GM19328 (cell line): ENCODE measurements around the gene ARMC2.
"Not testable (repeated sequence)": the region's sequence is repeated elsewhere in the genome, so short reads cannot be mapped to it uniquely, and the experiment has no call there.

Source experiments
- ATAC-seq: cut with Tn5 transposase; IDR thresholded peaks from one replicate; pipeline ENCODE4 v1.9.1; 2021; ENCODE audit warnings: mild to moderate bottlenecking, moderate library complexity; ENCODE audit not compliant: unreplicated experiment

The ARMC2 gene

DNA sequence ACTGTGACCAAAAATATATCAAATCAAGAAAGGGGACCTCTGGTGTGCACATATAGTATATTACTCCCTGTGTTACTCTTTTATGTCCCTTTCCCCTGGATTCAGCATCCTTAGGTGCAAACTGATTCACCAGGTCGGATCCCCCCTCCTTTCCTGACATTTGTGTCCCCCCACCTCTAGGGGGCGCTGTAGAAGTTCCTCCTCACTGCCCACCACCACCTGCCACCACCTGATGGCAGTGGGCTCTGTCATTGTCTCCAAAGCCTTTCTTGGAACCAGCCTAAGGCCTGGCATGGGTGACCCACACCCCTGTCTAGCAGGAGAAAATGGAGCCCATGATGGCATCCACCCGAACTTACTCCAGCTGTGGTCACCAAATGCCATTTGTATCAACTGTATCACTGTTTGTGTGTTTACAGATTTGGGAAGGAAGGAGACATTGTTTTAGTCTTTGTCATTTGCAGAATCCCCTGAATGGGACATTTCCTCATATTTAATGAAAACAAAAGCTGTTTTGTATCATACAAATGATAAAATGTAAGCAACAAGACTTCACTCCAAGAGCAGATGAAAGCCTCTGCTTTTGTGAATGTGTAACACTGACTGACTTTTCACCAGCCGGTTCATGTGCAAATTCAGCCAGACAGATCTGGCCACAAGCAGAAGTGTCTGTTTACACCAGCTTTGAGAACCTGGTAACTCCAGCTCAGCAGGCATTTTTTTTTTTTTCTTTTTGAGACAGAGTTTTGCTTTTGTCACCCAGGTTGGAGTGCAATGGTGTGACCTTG, 66.2 kb downstream of the ARMC2 start:
- no peak for ATAC-seq

- ATAC-seq = no peak
Observed at GRCh38 chr6:108915258-108915657, 67.0 kb downstream of the ARMC2 start.

DNA sequence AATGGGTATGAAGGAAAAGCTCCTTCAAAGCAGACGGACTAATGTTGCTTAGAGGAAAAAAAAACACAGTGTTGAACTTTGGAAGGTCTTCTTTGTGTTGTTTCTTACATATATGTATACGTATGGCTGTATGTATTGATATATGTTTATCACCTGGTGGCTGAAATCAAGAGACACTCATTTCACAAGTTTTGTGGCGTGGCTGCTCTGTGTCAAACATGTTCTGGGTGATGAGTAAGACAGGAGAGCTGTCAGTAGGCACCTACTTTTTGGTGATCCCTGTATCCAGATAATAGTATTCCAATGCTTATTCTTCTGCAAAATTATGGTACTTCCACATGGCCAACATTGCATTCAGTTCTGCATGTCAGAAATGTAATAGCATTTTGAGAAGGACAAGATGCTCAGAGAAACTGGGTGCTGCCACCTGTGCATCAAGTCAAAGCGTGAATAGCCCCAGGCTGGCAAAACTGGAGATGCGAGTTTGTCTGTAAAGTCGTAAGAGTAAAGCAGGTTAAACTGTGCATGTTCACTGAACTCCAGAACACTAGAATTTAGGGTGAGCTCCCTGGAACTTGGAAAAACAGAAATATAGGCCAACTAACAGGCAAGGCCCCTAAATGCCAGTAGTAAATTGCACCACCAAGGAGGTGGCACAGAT, 67.9 kb downstream of the ARMC2 start:
- ATAC-seq = no peak

- no peak for ATAC-seq
Observed at GRCh38 chr6:108920751-108921150, 72.5 kb downstream of the ARMC2 start.

DNA sequence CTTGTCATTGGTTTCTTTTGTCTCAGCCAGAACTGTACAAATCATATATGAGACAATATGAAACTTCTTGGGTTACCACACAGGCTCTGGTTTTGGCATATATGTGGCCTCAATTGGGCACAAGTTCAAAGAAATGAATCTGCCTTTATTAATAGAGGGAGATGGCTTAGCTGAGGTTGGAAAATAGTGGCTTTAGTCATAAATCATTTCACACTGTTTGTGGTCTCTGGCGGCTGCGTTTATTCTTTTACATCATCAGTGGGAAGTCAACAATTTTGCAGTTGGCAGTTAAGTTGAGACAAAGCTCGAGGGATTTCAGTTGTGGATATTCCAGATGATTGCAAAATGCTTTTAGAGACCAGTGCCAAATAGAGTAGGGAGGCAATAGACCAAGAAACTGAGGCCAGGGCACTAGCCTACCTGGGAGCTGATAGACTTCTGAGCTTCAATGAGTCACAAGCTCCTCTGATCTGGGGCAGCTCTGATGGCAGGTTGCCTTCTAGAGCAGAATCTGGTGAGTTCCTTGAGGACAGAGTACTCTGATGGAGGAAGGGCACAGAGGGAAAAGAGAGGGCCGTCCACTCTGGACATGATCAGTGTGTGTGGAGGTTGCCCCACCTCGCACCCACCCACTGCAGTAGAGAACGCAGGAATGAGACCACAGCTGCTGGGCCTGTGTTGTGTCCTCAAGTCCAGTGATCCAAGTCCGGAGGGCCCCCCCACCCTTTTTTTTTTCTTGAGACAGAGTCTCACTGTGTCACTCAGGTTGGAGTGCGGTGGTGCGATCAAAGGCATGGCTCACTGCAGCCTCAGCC, 73.5 kb downstream of the ARMC2 start:
- no peak for ATAC-seq

DNA sequence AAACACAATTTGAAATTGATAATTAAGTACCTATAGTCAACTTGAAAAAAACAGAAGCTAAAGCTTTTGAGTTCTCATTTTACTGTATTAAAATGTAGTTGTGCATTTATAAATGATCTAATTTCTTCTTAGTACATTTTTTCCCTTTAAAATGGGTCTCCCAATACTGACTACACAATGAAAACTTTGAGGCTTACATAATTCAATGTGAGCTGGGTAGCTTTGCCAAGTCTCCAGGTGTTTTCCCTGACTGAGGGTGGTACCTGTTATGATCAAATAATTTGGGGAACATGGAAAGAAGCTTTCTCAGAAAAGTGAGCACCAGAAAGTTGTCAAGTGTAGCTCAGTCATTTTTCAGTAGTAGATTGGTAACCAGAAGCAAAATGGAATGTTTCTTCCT, 74.3 kb downstream of the ARMC2 start:
- no peak for ATAC-seq

GRCh38 chr6:108927927-108928326, 79.7 kb downstream of the ARMC2 start:
- ATAC-seq = no peak

DNA sequence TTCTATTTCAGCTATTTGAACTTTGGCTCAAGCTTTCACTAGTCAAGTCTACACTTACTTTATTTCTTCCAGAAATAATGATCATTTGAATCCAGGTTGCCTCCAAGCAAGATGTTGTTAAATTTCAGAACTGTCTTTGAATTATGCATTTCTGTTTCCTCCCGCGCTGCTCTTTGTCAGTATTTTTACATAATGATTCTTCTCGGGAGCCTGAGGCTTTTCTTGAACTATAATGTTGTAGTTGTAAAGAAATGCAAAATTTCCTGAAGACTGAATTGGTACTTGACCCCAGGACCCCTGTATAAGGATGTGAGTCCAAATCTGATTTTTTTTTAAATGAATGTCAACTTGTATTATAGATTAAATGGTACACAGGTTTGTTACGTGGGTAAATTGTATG, 80.4 kb downstream of the ARMC2 start:
- ATAC-seq = no peak

DNA sequence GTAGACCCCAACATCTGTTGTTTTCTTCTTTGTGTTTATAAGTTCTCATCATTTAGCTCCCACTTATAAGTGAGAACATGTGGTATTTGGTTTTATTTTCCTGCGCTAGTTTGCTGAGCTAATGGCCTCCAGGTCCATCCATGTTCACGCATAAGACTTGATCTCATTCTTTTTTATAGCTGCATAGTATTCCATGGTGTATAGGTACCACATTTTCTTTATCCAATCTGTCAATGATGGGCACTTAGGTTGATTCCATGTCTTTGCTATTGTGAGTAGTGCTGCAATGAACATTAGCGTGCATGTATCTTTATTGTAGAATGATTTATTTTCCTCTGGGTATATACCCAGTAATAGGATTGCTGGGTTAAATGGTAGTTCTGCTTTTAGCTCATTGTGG, 82.9 kb downstream of the ARMC2 start:
- ATAC-seq = not testable (repeated sequence)

- no peak for ATAC-seq
Observed at GRCh38 chr6:108937170-108937569, 88.9 kb downstream of the ARMC2 start.

- ATAC-seq = no peak
Observed at GRCh38 chr6:108940741-108941140, 92.5 kb downstream of the ARMC2 start.

DNA sequence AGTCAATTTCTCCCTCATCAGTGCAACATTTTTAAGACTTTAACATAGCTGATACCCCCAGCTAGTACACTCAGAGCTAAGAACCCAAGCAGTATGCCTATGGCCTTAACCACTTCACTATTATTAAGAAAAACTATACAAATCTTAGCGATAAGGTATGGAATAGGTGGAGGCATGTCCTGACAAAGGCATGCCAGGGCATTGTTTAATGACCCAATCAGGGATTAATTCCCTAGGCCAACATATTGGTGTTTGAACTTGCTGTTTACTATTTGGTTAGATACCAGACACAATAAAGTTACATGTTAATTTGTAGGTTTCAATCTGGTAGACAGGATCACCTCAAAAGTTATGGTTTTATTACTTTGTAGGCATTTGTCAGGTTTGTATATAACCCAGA, 93.1 kb downstream of the ARMC2 start:
- ATAC-seq = no peak

DNA sequence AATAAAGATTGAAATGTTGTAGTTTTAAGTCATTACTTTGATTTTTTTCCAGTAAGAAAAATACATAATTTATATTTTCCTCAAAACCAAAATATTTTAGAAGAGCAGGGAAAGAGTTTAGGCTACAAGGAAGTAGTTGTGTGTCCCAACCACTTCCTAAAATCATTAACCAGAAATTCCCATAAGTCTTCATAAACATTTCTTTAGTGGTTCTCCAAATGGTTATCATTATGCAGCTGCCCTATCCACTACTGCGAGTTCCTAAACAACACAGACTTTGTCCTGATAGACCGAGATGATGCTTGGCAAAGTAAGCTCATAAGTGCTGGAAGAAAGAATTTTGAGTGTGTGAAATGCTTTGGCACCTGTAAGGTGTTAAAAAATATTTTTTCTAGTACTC, 93.6 kb downstream of the ARMC2 start:
- no peak for ATAC-seq

- ATAC-seq = no peak
Observed at GRCh38 chr6:108942556-108943492, 94.6 kb downstream of the ARMC2 start.

DNA sequence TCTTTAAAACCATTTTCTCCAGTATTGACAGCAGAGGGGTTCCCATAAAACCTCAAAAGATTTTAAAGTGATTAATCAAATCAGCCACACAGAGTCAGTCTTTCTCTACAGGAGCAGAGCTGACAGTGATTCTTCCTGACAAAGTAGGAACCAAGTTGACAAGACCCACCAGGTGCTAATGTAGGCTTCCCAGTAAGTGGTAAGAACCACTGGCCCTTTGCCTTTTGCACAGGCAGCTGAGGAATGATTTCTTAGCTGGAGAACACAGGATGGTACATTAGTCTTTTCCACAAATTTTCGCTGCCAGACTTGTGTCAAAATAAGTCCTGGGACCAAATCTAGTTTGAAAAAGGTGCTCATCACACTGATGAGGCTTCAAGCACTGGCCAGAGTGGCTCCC, 95.8 kb downstream of the ARMC2 start:
- ATAC-seq = no peak

DNA sequence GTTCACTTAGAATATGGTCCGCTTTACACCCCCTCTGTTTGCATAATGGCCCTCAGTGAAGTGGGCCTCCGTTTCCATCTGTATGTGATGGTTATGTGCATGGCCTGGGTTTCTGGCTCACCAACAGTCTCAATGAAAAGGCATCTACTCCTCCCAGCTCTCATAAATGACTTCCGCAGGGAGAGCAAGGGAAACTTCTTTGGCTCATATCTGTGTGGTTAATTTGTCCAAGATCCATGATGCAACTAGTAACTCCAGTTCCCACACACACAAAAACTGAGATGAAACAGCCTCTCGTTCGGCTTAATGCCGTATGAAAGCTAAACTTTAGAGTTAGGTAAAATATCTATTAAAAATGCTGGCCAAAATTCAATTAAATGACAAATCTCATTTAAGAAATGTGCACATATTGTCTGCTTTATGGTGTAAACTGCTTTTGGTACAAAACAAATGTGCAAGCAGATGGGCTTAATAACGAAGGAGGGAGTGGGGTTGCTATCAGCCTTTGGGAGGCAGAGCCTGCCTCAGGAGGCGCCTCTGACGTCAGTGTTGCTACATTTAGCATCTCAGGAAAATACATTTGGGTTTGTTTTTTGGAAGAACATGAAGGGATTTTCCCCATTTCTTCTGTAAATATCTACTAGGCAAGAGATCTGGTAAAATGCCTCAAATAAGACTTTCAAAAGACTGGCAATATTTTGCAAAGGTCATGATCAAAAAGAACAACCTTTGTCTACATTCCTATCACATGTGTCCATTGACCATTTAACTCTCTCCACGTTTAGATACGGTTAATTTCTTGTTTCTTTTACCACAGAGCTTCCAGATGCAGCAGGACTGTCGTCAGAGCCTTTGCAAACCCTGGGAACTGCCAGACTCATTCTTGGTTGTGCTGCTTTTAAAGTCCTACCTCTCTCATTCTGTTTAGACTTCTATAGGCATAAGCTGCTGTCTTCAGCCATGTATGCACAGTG, 96.8 kb downstream of the ARMC2 start:
- no peak for ATAC-seq

- no peak for ATAC-seq
Observed at GRCh38 chr6:108945681-108946159, 97.5 kb downstream of the ARMC2 start.

DNA sequence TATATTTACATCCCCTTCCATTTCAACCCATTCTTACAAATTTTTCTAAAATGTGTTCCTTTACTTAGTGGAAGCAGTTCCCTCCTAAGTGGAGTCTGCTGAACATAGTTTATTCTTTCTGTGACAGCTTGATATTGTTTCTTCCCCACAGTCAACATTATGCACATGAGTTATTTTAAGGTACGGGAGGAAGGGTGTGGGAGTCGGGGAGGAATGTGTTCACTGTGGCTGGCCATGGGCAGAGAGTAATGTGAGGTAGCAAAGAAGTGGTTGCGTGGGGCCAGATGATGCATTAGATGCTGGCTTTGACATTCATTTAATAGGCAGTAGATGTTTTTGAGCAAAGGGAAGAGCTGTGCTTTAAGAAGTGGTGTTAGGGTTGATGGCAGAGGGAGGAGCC, 98.5 kb downstream of the ARMC2 start:
- ATAC-seq = no peak

- no peak for ATAC-seq
Observed at GRCh38 chr6:108947114-108947854, 99.1 kb downstream of the ARMC2 start.
